Heart right ventricle (tissue), 16 donors: Measurements from ENCODE around the gene SH3TC1. TPM values are rescaled to one million over a fixed set of nuclear protein-coding genes. Genes with fewer than 3 reads are reported as not detected.

Experiments
- ATAC-seq, 8 donors: fragments of 200-7000 bp; cut with Tn5 transposase; one replicate each; pipeline ENCODE4 v1.9.1; 2020; ENCODE audit warnings: mild to moderate bottlenecking in 8 of 8, moderate library complexity in 8 of 8, moderate number of reproducible peaks in 1 of 8
- DNase-seq, 2 donors: peaks; one replicate each; pipeline ENCODE4 v3.0.0-alpha.2; 2020
- H3K27ac ChIP-seq, 10 donors: fragments of 200-600 bp; sonication (generic) in 2 of 10; one replicate each; pipeline versions ENCODE4 v1.5.0 to v1.8.0; 2020 to 2022; ENCODE audit warnings: mild to moderate bottlenecking in 3 of 10
- H3K27me3 ChIP-seq, 7 donors: fragments of 200-600 bp; one replicate each; pipeline ENCODE4 v1.8.0; 2021 to 2022; ENCODE audit warnings: mild to moderate bottlenecking in 2 of 7
- H3K36me3 ChIP-seq, 9 donors: fragments of 200-600 bp; sonication (generic) in 1 of 9; one replicate each; pipeline versions ENCODE4 v1.5.0 to v1.8.0; 2020 to 2022; ENCODE audit warnings: mild to moderate bottlenecking in 2 of 9
- H3K4me1 ChIP-seq, 9 donors: fragments of 200-600 bp; sonication (generic) in 1 of 9; one replicate each; pipeline versions ENCODE4 v1.5.0 to v1.8.0; 2020 to 2022; ENCODE audit warnings: mild to moderate bottlenecking in 4 of 9
- H3K4me3 ChIP-seq, 10 donors: fragments of 200-600 bp; sonication (generic) in 2 of 10; one replicate each; pipeline versions ENCODE4 v1.5.0 to v1.8.0; 2020 to 2022; ENCODE audit warnings: mild to moderate bottlenecking in 7 of 10, moderate library complexity in 2 of 10
- H3K9me3 ChIP-seq, 11 donors: fragments of 200-600 bp in 10 of 11; sonication (generic) in 2 of 11; one replicate each; pipeline versions ENCODE4 v1.5.0 to v1.8.0; 2013 to 2022; ENCODE audit warnings: mild to moderate bottlenecking in 2 of 11, control low read depth in 1 of 11, moderate library complexity in 1 of 11
- CTCF ChIP-seq, 9 donors: fragments of 200-600 bp; sonication (generic) in 2 of 9; IDR thresholded peaks; one replicate each; pipeline versions ENCODE4 v1.5.0 to v1.8.0; 2021 to 2022; ENCODE audit warnings: antibody characterized with exemption in 9 of 9, mild to moderate bottlenecking in 5 of 9, moderate library complexity in 1 of 9
- WGBS, 2 donors: extraction: QIAGEN DNeasy Blood & Tissue Kit; methylation state at CpG; one replicate each; pipeline ENCODE4 v1.1.7; 2013; ENCODE audit warnings: inconsistent platforms in 1 of 2; 5-methylcytosine and 5-hydroxymethylcytosine counted together
- intact Hi-C, 10 donors: fragments of 100-400 bp; cut with DNase I; formaldehyde crosslinking; loops; one replicate each; pipeline versions ENCODE4 v1.11.1 to v1.14.2; 2022
- polyA plus RNA-seq, 2 donors: library from polyadenylated mRNA; stranded (reverse); fragments of 200-250 nt; gene quantifications; one replicate each; pipeline ENCODE4 v1.2.3, GENCODE V29; 2013
- total RNA-seq, 10 donors: library from RNA; stranded (reverse); fragmentation: NEBNext Ultra II Directional in 3 of 10; extraction: Animal tissue kit (Norgen Biotek cat#: 25700) in 3 of 10; gene quantifications; one replicate each; pipeline versions ENCODE4 v1.2.1 to v1.2.4, GENCODE V29; 2021 to 2023
- donor health status: Arrhythmogenic right ventricular cardiomyopathy.
- donor health status: ischemic (EF 13 %, LVEDD 7.1; RV severe dilation, severe dysfunction).
- donor health status: healthy with polysubstance abuse.
- donor health status: DM: no; HTN: yes; CAD: no.
- donor health status: DM: no; HTN: no; CAD: no.
- donor health status: ischemic (EF 25% LVEDD 6.9; RV normal size, moderate dysfunction).
- donor health status: ischemic (EF 25% LVEDD 5.7; RV mildly dilated, moderate dysfunction).
- donor health status: healthy.
- donor health status: DM: yes; HTN: yes; CAD: no.
- donor health status: Ischemic cardiomyopathy.
- donor health status: ischemic (EF 35%, LVEDD 5.7; RV mildly dilated, moderate dysfunction).
- donor health status: nonischemic (EF 11% LVEDD 7.7; RV severe dilation, severe dysfunction).
- donor health status: DM: yes; HTN: yes; CAD: no.
- donor health status: PGD.
- donor health status: ischemic (EF 29% LVEDD 5.4; RV normal size, mild dysfunction).
- donor health status: nonischemic (EF 23%, LVEDD 6.1; RV moderate dilation, normal function).

Gene SH3TC1
- total and polyA plus RNA-seq, 12 donors = 7.4 to 22.8 (median 11.2) TPM

- Histone ChIP-seq H3K4me3 (no peak overlapping the region), H3K36me3 (peaks cover 0 to 62% (median 0%) of the 10 kb centered on the region in 9 donors), H3K27ac (no peak overlapping the region), H3K9me3 (no peaks in the 10 kb centered on the region), H3K27me3 (no peaks in the 10 kb centered on the region), H3K4me1 (peaks cover 2 to 27% (median 14%) of the 10 kb centered on the region in 9 donors)
- intact Hi-C loops = no loop called here
- DNase-seq (no peak), ATAC-seq (no peak)
- TF ChIP-seq CTCF (IDR thresholded peaks at IDR 0.05) = no peak
- 84 to 85% methylated on average over 13 of the region's 13 CpGs for WGBS, 2 donors
Observed at GRCh38 chr4:8289151-8289750, 90.2 kb downstream of the SH3TC1 start.

GRCh38 chr4:8289956-8290700 is 91.0 kb downstream of the SH3TC1 start:
- Histone ChIP-seq H3K4me3 (no peak overlapping the region), H3K27ac (no peak overlapping the region), H3K4me1 (peaks cover 2 to 20% (median 11%) of the 10 kb centered on the region in 9 donors), H3K27me3 (no peaks in the 10 kb centered on the region), H3K36me3 (peaks cover 0 to 66% (median 0%) of the 10 kb centered on the region in 9 donors), H3K9me3 (no peaks in the 10 kb centered on the region)
- no peak for ATAC-seq
- TF ChIP-seq CTCF (IDR thresholded peaks at IDR 0.05) = no peak
- WGBS, 2 donors = 92% methylated on average over 29 of the region's 29 CpGs
- DNase-seq = no peak
- intact Hi-C loops = no loop called here

- intact Hi-C loops = no loop called here
- Histone ChIP-seq H3K36me3 (peaks cover 0 to 71% (median 0%) of the 10 kb centered on the region in 9 donors), H3K4me3 (no peak overlapping the region)
Observed at GRCh38 chr4:8290701-8290970, 91.5 kb downstream of the SH3TC1 start.

More at GRCh38 chr4:8290701-8290970, 91.5 kb downstream of the SH3TC1 start:
- no peaks in the 10 kb centered on the region for H3K9me3 ChIP-seq
- peaks cover 2 to 15% (median 6%) of the 10 kb centered on the region in 9 donors for H3K4me1 ChIP-seq
- 78 to 90% methylated on average over 8 of the region's 8 CpGs for WGBS, 2 donors
- TF ChIP-seq CTCF (IDR thresholded peaks at IDR 0.05) = no peak
- H3K27ac ChIP-seq = no peak overlapping the region
- DNase-seq (peak in 1 of 2 donors; percentile 8), ATAC-seq (no peak)
- no peaks in the 10 kb centered on the region for H3K27me3 ChIP-seq

Other genes starting within 250 kb of the SH3TC1 start
- 10 to 100 TPM; 11.6 to 27.8 (median 17.7) TPM for gene ABLIM2, start 40.5 kb upstream of the SH3TC1 start, total RNA-seq
- 1 to 10 TPM; 7.2 to 9.1 TPM for gene ABLIM2, start 40.5 kb upstream of the SH3TC1 start, polyA plus RNA-seq
- 10 to 100 TPM; 20.2 to 82.5 (median 54.2) TPM for gene HTRA3, start 70.5 kb downstream of the SH3TC1 start, total RNA-seq
- gene HTRA3, start 70.5 kb downstream of the SH3TC1 start, polyA plus RNA-seq = 10 to 100 TPM; 51.8 to 56.7 TPM
- gene ACOX3, start 241.4 kb downstream of the SH3TC1 start, total RNA-seq = 10 to 100 TPM; 21.6 to 28.9 (median 25.6) TPM
- gene ACOX3, start 241.4 kb downstream of the SH3TC1 start, polyA plus RNA-seq = 10 to 100 TPM; 17.9 to 18.5 TPM
- gene TRMT44, start 241.5 kb downstream of the SH3TC1 start, total RNA-seq = 10 to 100 TPM in 2 of 10 donors, 1 to 10 TPM in 8; 6.0 to 10.2 (median 8.4) TPM
- gene TRMT44, start 241.5 kb downstream of the SH3TC1 start, polyA plus RNA-seq = 1 to 10 TPM; 4.5 to 5.3 TPM